Keratinocyte (primary cell): ENCODE data around the gene DAPP1. TPM values are rescaled to one million over a fixed set of nuclear protein-coding genes. Genes with fewer than 3 reads are reported as not detected.
A peak's percentile ranks its signal among the peaks of the same experiment; 100 is the strongest.

Experiments used
- DNase-seq: peaks from one replicate; pipeline ENCODE4 v3.0.0-alpha.2; 2011; ENCODE audit warnings: low read depth, missing footprints, low spot score
- FAIRE-seq: peaks from 2 replicates; lab custom pipeline; 2011; peaks lifted over from hg19 to GRCh38; lab: Jason Lieb, UNC
- H2AFZ ChIP-seq: 2 replicates; pipeline ENCODE4 v1.6.0; 2012; ENCODE audit warnings: low read length, control low read depth, inconsistent platforms; ENCODE audit not compliant: control insufficient read depth
- H3K27ac ChIP-seq: 2 replicates; pipeline ENCODE4 v1.5.1; 2011; ENCODE audit warnings: low read length; ENCODE audit not compliant: control insufficient read depth, insufficient read depth
- H3K27me3 ChIP-seq: 3 replicates; pipeline ENCODE4 v1.6.0; 2011; ENCODE audit warnings: low read length; ENCODE audit not compliant: control insufficient read depth, insufficient read depth; ENCODE audit errors: extremely low read depth
- H3K36me3 ChIP-seq, 2 experiments: 2 replicates in 1 of 2; 3 replicates in 1 of 2; pipeline ENCODE4 v1.5.1; 2011; ENCODE audit warnings: low read length in 2 of 2, mild to moderate bottlenecking in 1 of 2; ENCODE audit not compliant: control insufficient read depth in 2 of 2, insufficient read depth in 2 of 2; ENCODE audit errors: extremely low read depth in 1 of 2
- H3K4me1 ChIP-seq: 3 replicates; pipeline ENCODE4 v1.5.1; 2011; ENCODE audit warnings: low read length; ENCODE audit not compliant: control insufficient read depth, insufficient read depth; ENCODE audit errors: extremely low read depth
- H3K4me2 ChIP-seq: 3 replicates; pipeline ENCODE4 v1.6.0; 2011; ENCODE audit warnings: low read depth, low read length; ENCODE audit not compliant: control insufficient read depth, insufficient read depth; ENCODE audit errors: extremely low read depth
- H3K4me3 ChIP-seq, 3 experiments: fragments of 200-600 bp in 1 of 3; sonication (generic) in 1 of 3; 2 replicates in 2 of 3; 3 replicates in 1 of 3; pipeline ENCODE4 v1.5.1; 2011 to 2016; ENCODE audit warnings: low read length in 3 of 3, mild to moderate bottlenecking in 3 of 3, control low read depth in 2 of 3, inconsistent platforms in 1 of 3, low read depth in 1 of 3, mixed read lengths in 1 of 3, mixed run types in 1 of 3, moderate library complexity in 1 of 3; ENCODE audit not compliant: control insufficient read depth in 2 of 3, insufficient read depth in 2 of 3; ENCODE audit errors: extremely low read depth in 1 of 3
- H3K79me2 ChIP-seq: 2 replicates; pipeline ENCODE4 v1.6.0; 2012; ENCODE audit warnings: low read length; ENCODE audit not compliant: control insufficient read depth, insufficient read depth
- H3K9ac ChIP-seq: 3 replicates; pipeline ENCODE4 v1.6.0; 2011; ENCODE audit warnings: low read length; ENCODE audit not compliant: control insufficient read depth, insufficient read depth; ENCODE audit errors: extremely low read depth
- H3K9me1 ChIP-seq: 3 replicates; pipeline ENCODE4 v1.6.0; 2011; ENCODE audit warnings: low read length; ENCODE audit not compliant: control insufficient read depth, insufficient read depth; ENCODE audit errors: extremely low read depth
- H3K9me3 ChIP-seq: 2 replicates; pipeline ENCODE4 v1.5.1; 2012; ENCODE audit warnings: low read depth, low read length; ENCODE audit not compliant: control insufficient read depth
- H4K20me1 ChIP-seq: 3 replicates; pipeline ENCODE4 v1.6.0; 2011; ENCODE audit warnings: low read length; ENCODE audit not compliant: control insufficient read depth, insufficient read depth; ENCODE audit errors: extremely low read depth
- CTCF ChIP-seq, 3 experiments: IDR thresholded peaks in 1 of 3; conservative IDR thresholded peaks in 1 of 3; optimal IDR thresholded peaks in 1 of 3; 2 replicates in 2 of 3; 3 replicates in 1 of 3; pipeline versions ENCODE3 to v1.5.1; 2011; ENCODE audit warnings: low read length in 3 of 3, mild to moderate bottlenecking in 3 of 3, moderate library complexity in 2 of 3, control low read depth in 1 of 3, inconsistent platforms in 1 of 3; ENCODE audit not compliant: insufficient read depth in 2 of 3; ENCODE audit errors: extremely low read depth in 1 of 3
- EZH2 ChIP-seq: IDR thresholded peaks from one replicate; pipeline ENCODE4 v1.6.1; 2012; ENCODE audit warnings: inconsistent platforms, mild to moderate bottlenecking, low read length, moderate library complexity
- dilution Hi-C: fragments of 300-500 bp; cut with MboI; formaldehyde crosslinking; loops from one replicate; pipeline ENCODE4 v1.7.0; 2020; ENCODE audit warnings: low sequenced_read_pairs; ENCODE audit not compliant: extremely low pct_ligation_motif_present
- polyA plus RNA-seq, 5 experiments: library from polyadenylated mRNA; depleted of rRNA in 3 of 5; stranded (reverse) in 3 of 5; stranded (forward) in 1 of 5; unstranded in 1 of 5; fragments of >200 nt; gene quantifications; 1 replicate in 1 of 5; 2 replicates in 3 of 5; 3 replicates in 1 of 5; pipeline versions ENCODE4 v1.2.1 to v1.2.3, GENCODE V29; 2011 to 2012; ENCODE audit warnings: missing spikeins in 2 of 5, low read depth in 1 of 5, low replicate concordance in 1 of 5

The DAPP1 gene
- polyA plus RNA-seq, 1 donor (not counting 4 experiments of a cell fraction or from before 2014, with no cell fraction given), result 80.3 TPM

GRCh38 chr4:99894161-99894997, 77.8 kb downstream of the DAPP1 start, which contains the start of gene LAMTOR3:
Gene LAMTOR3 (minus strand): TSS chr4:99894427. CDS start chr4:99893963, 464 bp downstream.
- DNase-seq, result peak; percentile 58
- H3K9ac ChIP-seq, result peak within 1 kb of the TSS; percentile 90
- no peaks in the 10 kb centered on the region for H4K20me1 ChIP-seq
- peaks cover 0 to 1% of the 10 kb centered on the region in 2 experiments for H3K36me3 ChIP-seq
- H3K27me3 ChIP-seq, result no peaks in the 10 kb centered on the region
- H2AFZ ChIP-seq, result peak within 1 kb of the TSS; percentile 84
- peak within 1 kb of the TSS; percentile 90 to 93 (median 93) for H3K4me3 ChIP-seq
- peaks cover 8% of the 10 kb centered on the region for H3K4me1 ChIP-seq
- FAIRE-seq, result peak; percentile 61
- TF ChIP-seq CTCF (optimal IDR thresholded peaks at IDR 0.05 in 1 of 3, IDR thresholded peaks at IDR 0.05 in 1 of 3, conservative IDR thresholded peaks at IDR 0.05 in 1 of 3; ENCODE audit: extremely low read depth in 1 of 3, insufficient read depth in 2 of 3, low read length in 3 of 3), result no peak
- no peak for TF ChIP-seq EZH2
- dilution Hi-C loops, result no loop called here
- H3K9me3 ChIP-seq, result no peaks in the 10 kb centered on the region
- H3K79me2 ChIP-seq, result peaks cover 39% of the 10 kb centered on the region
- H3K4me2 ChIP-seq, result peak within 1 kb of the TSS; percentile 92
- H3K9me1 ChIP-seq, result no peaks in the 10 kb centered on the region
- peak within 1 kb of the TSS; percentile 89 for H3K27ac ChIP-seq

- peak overlapping the region in 2 of 3 experiments; percentile 3 to 47 for H3K4me3 ChIP-seq
- FAIRE-seq (no peak), DNase-seq (no peak)
- H3K79me2 ChIP-seq, result peaks cover 38% of the 10 kb centered on the region
- H3K9ac ChIP-seq, result peak overlapping the region; percentile 90
- peak overlapping the region; percentile 81 for H3K4me2 ChIP-seq
- peaks cover 8% of the 10 kb centered on the region for H3K4me1 ChIP-seq
- dilution Hi-C loops, result no loop called here
- no peaks in the 10 kb centered on the region for H3K36me3 ChIP-seq
- no peaks in the 10 kb centered on the region for H4K20me1 ChIP-seq
- TF ChIP-seq CTCF (optimal IDR thresholded peaks at IDR 0.05 in 1 of 3, IDR thresholded peaks at IDR 0.05 in 1 of 3, conservative IDR thresholded peaks at IDR 0.05 in 1 of 3; ENCODE audit: extremely low read depth in 1 of 3, insufficient read depth in 2 of 3, low read length in 3 of 3), result no peak
- no peak for TF ChIP-seq EZH2
- no peaks in the 10 kb centered on the region for H3K27me3 ChIP-seq
- no peak overlapping the region for H2AFZ ChIP-seq
- no peaks in the 10 kb centered on the region for H3K9me3 ChIP-seq
- no peak overlapping the region for H3K27ac ChIP-seq
- no peaks in the 10 kb centered on the region for H3K9me1 ChIP-seq
Observed at GRCh38 chr4:99894998-99895397, 78.4 kb downstream of the DAPP1 start.
